K562 (cell line): ENCODE measurements around the gene STAT4.

Source experiments
- CHD2 ChIP-seq: IDR thresholded peaks from 2 replicates; pipeline ENCODE4 v1.6.1; 2011; ENCODE audit warnings: low read depth, low read length
- MTA3 ChIP-seq: fragments of 450-650 bp; formaldehyde crosslinking; IDR thresholded peaks from 2 replicates; pipeline ENCODE4 v1.6.1; 2017; ENCODE audit warnings: mild to moderate bottlenecking, borderline replicate concordance
- RBM22 ChIP-seq: fragments of 200-400 bp; formaldehyde crosslinking; IDR thresholded peaks from 2 replicates; pipeline ENCODE4 v1.6.1; 2018; ENCODE audit warnings: low read length, low read depth; ENCODE audit not compliant: poor library complexity, severe bottlenecking
- RUNX1 ChIP-seq: sonication (generic); IDR thresholded peaks from 2 replicates; pipeline ENCODE4 v1.6.1; 2016; ENCODE audit warnings: antibody characterized with exemption, low read depth

DNA sequence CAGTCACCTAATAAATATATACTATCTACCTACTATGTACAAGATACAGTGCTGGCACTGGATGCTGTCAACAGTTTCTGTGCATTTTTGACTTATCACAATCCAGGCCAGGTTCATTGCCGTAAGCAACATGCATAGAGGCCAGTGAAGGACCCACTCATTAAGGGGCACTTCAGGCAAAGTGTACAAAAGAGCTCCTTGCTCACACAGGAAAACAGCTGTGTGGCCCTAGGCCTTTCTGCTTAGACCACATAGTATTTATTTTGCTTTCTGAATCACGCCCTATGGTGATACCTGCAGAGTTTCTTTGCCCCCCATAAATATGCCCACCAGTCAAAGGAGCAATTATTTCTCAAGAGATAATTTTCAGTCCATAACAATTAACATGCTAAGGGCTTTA is 39.6 kb upstream of the STAT4 start:
- TF ChIP-seq MTA3, result no peak
- TF ChIP-seq RBM22, result no peak
- TF ChIP-seq RUNX1, result no peak
- no peak for TF ChIP-seq CHD2
